Left hindlimb (tissue), 1 donor: ENCODE results near the gene CCDC175.

Experiments
- DNase-seq: peaks from one replicate; pipeline ENCODE4 v3.0.0-alpha.2; 2018

The CCDC175 gene

GRCh38 chr14:59538936-59539335 is 37.7 kb downstream of the CCDC175 start:
- DNase-seq: no peak

GRCh38 chr14:59537476-59537875 is 39.1 kb downstream of the CCDC175 start:
- no peak for DNase-seq

GRCh38 chr14:59534361-59534987 is 42.1 kb downstream of the CCDC175 start:
- DNase-seq: no peak

GRCh38 chr14:59532419-59532818 is 44.2 kb downstream of the CCDC175 start:
- DNase-seq: no peak

GRCh38 chr14:59530349-59530748 is 46.3 kb downstream of the CCDC175 start:
- no peak for DNase-seq

GRCh38 chr14:59529189-59529588 is 47.4 kb downstream of the CCDC175 start:
- DNase-seq: no peak

- no peak for DNase-seq
These were observed 56.4 kb downstream of the CCDC175 start for GRCh38 chr14:59520224-59520623.

- DNase-seq: no peak
These were observed 64.6 kb downstream of the CCDC175 start for GRCh38 chr14:59511916-59512575.

GRCh38 chr14:59510966-59511365 is 65.6 kb downstream of the CCDC175 start:
- DNase-seq: no peak

GRCh38 chr14:59510001-59510400 is 66.6 kb downstream of the CCDC175 start:
- DNase-seq: no peak

- DNase-seq: no peak
These were observed 67.5 kb downstream of the CCDC175 start for GRCh38 chr14:59509101-59509500.

- no peak for DNase-seq
These were observed 68.9 kb downstream of the CCDC175 start for GRCh38 chr14:59507752-59508103.

GRCh38 chr14:59507063-59507751 is 69.4 kb downstream of the CCDC175 start:
- DNase-seq: peak; percentile 32

- DNase-seq: no peak
These were observed 73.4 kb downstream of the CCDC175 start for GRCh38 chr14:59503256-59503655.

- no peak for DNase-seq
These were observed 75.9 kb downstream of the CCDC175 start for GRCh38 chr14:59500732-59501131.

- no peak for DNase-seq
These were observed 84.2 kb downstream of the CCDC175 start for GRCh38 chr14:59492384-59492783.

- no peak for DNase-seq
These were observed 85.9 kb downstream of the CCDC175 start for GRCh38 chr14:59490756-59491155.

GRCh38 chr14:59484639-59485175 is 91.9 kb downstream of the CCDC175 start:
- DNase-seq: no peak

GRCh38 chr14:59483819-59484638 is 92.6 kb downstream of the CCDC175 start, which contains the start of the genes JKAMP and L3HYPDH:
JKAMP (plus strand) TSS chr14:59484517; CDS start chr14:59484590, 73 bp downstream.
L3HYPDH (minus strand) TSS chr14:59484408; CDS start chr14:59484316, 92 bp downstream.
- peak; percentile 98 for DNase-seq

GRCh38 chr14:59483363-59483762 is 93.2 kb downstream of the CCDC175 start:
- DNase-seq: peak; percentile 45

- DNase-seq: no peak
These were observed 93.9 kb downstream of the CCDC175 start for GRCh38 chr14:59482541-59483331.
